ENCODE measurements around the gene TAP2.
"Not testable (repeated sequence)": the region's sequence is repeated elsewhere in the genome, so short reads cannot be mapped to it uniquely, and the experiment has no call there.

Gene TAP2

GRCh38 chr6:32835167-32835893 is 3.2 kb downstream of the TAP2 start:
- DNase-seq (ENCODE audit: low read depth), result no peak

GRCh38 chr6:32833664-32834063 is 4.9 kb downstream of the TAP2 start:
- DNase-seq (ENCODE audit: low read depth), result no peak

- no peak for DNase-seq (ENCODE audit: low read depth)
These were observed 6.0 kb downstream of the TAP2 start for GRCh38 chr6:32832535-32832934.

GRCh38 chr6:32830936-32831335 is 7.6 kb downstream of the TAP2 start:
- DNase-seq (ENCODE audit: low read depth), result no peak

GRCh38 chr6:32830017-32830416 is 8.5 kb downstream of the TAP2 start:
- no peak for DNase-seq (ENCODE audit: low read depth)

- no peak for DNase-seq (ENCODE audit: low read depth)
These were observed 9.0 kb downstream of the TAP2 start for GRCh38 chr6:32829495-32829894.

GRCh38 chr6:32827025-32827424 is 11.5 kb downstream of the TAP2 start:
- no peak for DNase-seq (ENCODE audit: low read depth)

GRCh38 chr6:32825966-32826365 is 12.6 kb downstream of the TAP2 start:
- peak; percentile 55 for DNase-seq (ENCODE audit: low read depth)

- DNase-seq (ENCODE audit: low read depth), result peak; percentile 60
These were observed 18.8 kb downstream of the TAP2 start for GRCh38 chr6:32819729-32820128.

GRCh38 chr6:32818867-32819266 is 19.7 kb downstream of the TAP2 start:
- no peak for DNase-seq (ENCODE audit: low read depth)

GRCh38 chr6:32816746-32817204 is 21.8 kb downstream of the TAP2 start, which contains the start of gene HLA-DOB:
Gene HLA-DOB, minus strand, starts transcription at chr6:32817002. Its CDS starts 51 bp downstream, at chr6:32816951.
- DNase-seq (ENCODE audit: low read depth), result no peak

- DNase-seq (ENCODE audit: low read depth), result no peak
These were observed 22.5 kb downstream of the TAP2 start for GRCh38 chr6:32815996-32816395.

- no peak for DNase-seq (ENCODE audit: low read depth)
These were observed 23.4 kb downstream of the TAP2 start for GRCh38 chr6:32815115-32815514.

GRCh38 chr6:32814145-32814544 is 24.4 kb downstream of the TAP2 start:
- DNase-seq (ENCODE audit: low read depth), result no peak

GRCh38 chr6:32809171-32809570 is 29.4 kb downstream of the TAP2 start:
- DNase-seq (ENCODE audit: low read depth), result no peak

GRCh38 chr6:32807020-32807580 is 31.4 kb downstream of the TAP2 start:
- DNase-seq (ENCODE audit: low read depth), result no peak

GRCh38 chr6:32805404-32805803 is 33.1 kb downstream of the TAP2 start:
- DNase-seq (ENCODE audit: low read depth), result not testable (repeated sequence)

GRCh38 chr6:32803416-32803815 is 35.1 kb downstream of the TAP2 start:
- DNase-seq (ENCODE audit: low read depth), result no peak

GRCh38 chr6:32799740-32800139 is 38.8 kb downstream of the TAP2 start:
- no peak for DNase-seq (ENCODE audit: low read depth)

GRCh38 chr6:32799168-32799567 is 39.4 kb downstream of the TAP2 start:
- DNase-seq (ENCODE audit: low read depth), result no peak

GRCh38 chr6:32796848-32797776 is 41.4 kb downstream of the TAP2 start:
- DNase-seq (ENCODE audit: low read depth), result no peak

- no peak for DNase-seq (ENCODE audit: low read depth)
These were observed 44.0 kb downstream of the TAP2 start for GRCh38 chr6:32794510-32794909.

Data from GM04503 (cell line).